Endometrial microvascular endothelial cells (primary cell): ENCODE results near the gene KRT82. TPM values are rescaled to one million over a fixed set of nuclear protein-coding genes. Genes with fewer than 3 reads are reported as not detected.

ENCODE experiments used
- in situ Hi-C: cut with HindIII; loops from 2 replicates; pipeline ENCODE4 v1.10.0; 2017; ENCODE audit warnings: low sequenced_read_pairs, low pct_unique_long_range_greater_than_20kb; ENCODE audit errors: inconsistent ontology term
- total RNA-seq: library from RNA; depleted of rRNA; stranded (reverse); fragments of >200 nt; gene quantifications from one replicate; pipeline ENCODE4 v1.2.3, GENCODE V29; 2015; ENCODE audit errors: inconsistent ontology term

Gene KRT82
- total RNA-seq, 1 donor from 2014 or later, result not detected

DNA sequence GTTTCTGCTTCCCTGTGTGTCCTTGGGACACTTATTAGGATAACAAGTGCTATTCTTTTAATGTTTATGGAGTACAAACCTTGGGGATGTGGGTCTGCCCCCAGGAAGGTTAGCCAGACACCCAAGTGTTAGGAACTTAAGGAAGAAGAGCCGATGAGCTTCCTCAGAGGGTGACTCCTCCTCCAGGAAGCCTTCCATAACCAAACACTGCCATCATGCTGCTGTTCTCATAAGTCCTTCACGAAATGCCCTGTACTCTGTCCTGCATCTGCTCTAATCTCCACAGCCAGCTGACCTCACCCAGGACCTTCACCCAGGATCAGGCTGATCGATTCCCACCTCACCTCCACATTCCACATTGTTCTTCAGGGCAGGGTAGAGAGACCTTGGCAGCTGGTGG lies 37.6 kb downstream of the KRT82 start:
- in situ Hi-C loops, result no loop called here

DNA sequence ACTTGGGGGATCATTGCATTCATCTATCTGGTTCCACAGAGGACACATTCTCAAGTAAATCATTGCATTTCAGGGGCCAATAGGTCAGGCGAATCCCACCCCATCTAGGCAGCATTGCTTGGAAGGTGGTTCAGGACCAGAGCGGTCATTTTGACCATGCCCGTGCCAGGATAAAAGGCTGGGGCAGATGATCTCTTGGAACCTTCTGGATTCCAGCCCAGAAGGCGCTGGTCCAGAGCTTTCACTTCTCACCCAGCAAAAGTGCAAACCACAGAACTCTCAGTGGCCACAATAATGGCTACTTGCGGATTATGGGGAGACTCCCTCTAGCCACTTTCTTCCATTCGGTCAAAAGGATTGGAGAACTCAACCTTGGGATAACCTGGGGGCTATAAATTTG lies 38.3 kb downstream of the KRT82 start:
- in situ Hi-C loops, result no loop called here

GRCh38 chr12:52366738-52367485 lies 39.2 kb downstream of the KRT82 start, which contains the start of gene KRT85:
Gene KRT85, minus strand, starts transcription at chr12:52367481. Its CDS starts 76 bp downstream, at chr12:52367405.
- in situ Hi-C loops, result no loop called here

- in situ Hi-C loops, result no loop called here
Observed at GRCh38 chr12:52364901-52365489, 41.1 kb downstream of the KRT82 start.

GRCh38 chr12:52364061-52364460 lies 42.1 kb downstream of the KRT82 start:
- in situ Hi-C loops, result no loop called here

DNA sequence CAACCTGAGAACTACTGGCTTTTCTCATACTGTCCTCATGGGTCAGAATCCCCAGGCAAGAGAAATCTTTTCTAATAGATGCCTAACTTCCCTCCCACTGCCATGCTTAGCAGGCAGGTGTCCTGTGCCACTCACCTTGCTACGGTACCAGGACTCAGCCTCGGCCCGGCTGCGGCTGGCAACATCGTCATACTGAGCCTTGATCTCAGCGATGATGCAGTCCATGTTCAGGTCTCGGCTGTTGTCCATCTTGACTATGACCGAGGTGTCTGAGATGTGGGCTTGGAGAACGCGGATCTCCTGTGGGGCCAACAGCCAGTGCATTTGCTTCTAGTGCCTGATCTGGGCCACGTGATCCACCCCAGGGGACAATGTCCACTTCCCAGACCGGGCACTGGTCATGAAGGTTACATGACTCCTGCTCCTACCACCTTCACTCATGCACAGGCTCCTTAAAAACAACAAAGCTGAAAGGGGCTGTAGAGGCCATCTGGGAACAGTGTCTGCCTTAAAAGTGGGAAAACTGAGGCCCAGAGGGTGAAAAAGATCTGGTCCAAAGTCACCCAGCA lies 42.9 kb downstream of the KRT82 start:
- in situ Hi-C loops, result no loop called here

DNA sequence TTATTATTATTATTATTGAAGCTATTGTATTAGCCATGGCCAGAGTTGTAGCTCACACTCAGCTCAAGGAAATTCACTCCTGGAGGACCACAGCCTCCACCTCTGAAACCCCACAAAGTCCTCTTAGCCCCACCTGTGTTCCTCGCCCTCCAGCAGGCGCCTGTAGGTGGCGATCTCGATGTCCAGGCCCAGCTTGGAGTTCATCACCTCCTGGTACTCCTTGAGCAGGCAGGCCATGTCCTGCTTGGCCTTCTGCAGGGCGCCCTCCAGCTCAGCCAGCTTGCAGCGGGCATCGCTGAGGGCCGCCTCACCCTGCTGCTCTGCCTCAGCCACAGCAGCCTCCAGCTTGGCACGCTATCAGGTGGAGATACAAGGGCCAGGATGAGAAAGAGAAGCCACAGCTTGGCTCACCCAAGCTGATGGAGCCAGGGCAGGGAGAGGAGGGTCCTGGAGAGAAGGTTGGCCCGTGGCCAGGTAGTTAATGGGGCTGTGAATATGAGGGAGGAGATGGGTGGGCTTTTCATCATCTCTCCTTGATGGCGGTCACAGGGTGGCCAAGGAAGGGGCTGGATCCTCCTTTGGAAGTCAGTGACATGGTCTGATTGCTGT lies 43.9 kb downstream of the KRT82 start:
- in situ Hi-C loops, result no loop called here

GRCh38 chr12:52361553-52361952 lies 44.6 kb downstream of the KRT82 start:
- in situ Hi-C loops, result no loop called here

DNA sequence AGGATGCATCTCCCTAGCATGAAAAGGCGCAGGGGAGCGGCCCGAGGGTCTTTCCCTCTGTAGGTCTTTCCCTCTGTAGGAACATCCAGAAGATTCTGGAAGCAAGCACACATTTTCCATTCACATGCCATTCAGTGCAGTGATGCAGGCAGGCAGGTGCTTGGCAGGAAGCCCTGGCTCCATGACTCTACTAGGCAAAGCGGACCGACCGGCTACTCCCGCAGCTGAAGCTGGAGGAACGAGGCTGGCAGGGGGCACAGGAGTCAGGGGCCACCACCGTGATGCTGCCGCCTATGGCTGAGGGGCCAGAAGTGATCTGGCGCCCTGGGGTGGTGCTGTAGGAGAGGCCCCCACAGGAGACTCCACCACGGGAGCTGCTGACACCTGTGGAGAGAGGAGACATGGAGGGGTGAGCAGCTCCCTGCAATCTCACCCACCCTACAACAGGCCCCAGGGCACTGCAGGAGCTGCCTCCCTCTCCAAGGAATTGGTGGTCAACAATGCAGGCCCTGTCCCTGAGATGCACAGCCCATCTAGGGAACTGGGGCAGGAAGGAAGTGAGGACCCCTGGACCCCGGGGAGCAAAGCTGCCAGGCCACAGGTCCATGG lies 45.4 kb downstream of the KRT82 start:
- in situ Hi-C loops, result no loop called here

- in situ Hi-C loops, result no loop called here
Observed at GRCh38 chr12:52360106-52360662, 46.0 kb downstream of the KRT82 start.

DNA sequence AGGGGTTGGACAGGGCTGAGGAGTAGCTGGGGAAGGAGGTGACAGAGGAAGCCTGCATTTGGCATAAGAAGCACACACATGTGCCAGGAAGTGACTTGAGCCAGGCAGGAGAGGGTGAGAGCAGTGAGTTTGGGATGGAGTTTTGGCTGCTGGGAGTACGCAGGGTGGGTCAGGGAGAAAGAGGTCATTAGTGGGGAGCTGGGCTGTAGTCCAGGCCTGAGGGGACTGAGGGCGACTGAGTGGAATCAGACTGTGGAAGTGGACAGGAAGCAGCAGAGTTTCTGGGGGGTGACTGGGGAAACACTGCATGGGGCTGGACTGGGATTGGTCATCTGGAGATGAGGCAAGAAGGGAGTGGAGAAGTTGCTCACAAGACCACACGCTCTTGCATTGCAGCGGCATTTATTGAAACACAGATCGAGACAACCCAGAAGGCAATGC lies 46.5 kb downstream of the KRT82 start:
- in situ Hi-C loops, result no loop called here

DNA sequence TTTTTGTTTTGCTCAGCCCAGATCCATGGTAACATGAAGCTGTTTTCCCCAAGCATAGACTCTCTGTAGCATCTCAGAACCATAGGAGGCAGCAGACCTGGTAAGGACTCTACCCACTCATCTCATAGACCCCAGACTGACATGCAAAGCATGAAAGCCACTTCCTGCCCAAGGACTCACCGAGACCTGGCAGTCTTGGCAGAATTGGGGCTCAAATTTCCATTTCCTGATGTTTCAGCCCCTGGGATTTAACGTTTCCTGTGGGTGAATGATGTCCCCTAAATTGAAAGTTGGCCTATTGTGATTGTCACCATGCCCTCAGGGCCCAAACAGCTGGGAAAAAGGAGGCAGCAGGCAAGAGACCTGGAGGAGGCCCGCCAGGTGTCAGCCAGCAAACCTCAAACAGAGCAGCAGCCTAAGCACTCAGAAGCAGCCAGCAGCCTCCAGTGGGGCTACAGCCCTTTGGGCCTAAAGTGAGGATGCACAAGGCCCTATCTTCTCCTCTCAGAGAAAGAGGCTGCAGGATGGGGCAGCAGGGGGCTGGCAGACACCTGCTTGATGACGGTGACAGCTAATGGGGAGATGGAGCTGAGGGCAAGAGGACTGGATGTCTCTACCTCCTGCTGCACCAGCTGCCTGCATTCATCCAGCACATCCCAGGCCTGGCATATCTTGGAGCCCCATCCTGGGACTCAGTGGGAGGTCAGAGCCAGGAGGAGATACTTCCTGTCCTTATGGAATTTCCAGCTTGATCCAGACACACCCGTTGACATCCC lies 47.4 kb downstream of the KRT82 start:
- in situ Hi-C loops, result no loop called here

GRCh38 chr12:52356762-52357580 lies 49.2 kb downstream of the KRT82 start:
- in situ Hi-C loops, result no loop called here

DNA sequence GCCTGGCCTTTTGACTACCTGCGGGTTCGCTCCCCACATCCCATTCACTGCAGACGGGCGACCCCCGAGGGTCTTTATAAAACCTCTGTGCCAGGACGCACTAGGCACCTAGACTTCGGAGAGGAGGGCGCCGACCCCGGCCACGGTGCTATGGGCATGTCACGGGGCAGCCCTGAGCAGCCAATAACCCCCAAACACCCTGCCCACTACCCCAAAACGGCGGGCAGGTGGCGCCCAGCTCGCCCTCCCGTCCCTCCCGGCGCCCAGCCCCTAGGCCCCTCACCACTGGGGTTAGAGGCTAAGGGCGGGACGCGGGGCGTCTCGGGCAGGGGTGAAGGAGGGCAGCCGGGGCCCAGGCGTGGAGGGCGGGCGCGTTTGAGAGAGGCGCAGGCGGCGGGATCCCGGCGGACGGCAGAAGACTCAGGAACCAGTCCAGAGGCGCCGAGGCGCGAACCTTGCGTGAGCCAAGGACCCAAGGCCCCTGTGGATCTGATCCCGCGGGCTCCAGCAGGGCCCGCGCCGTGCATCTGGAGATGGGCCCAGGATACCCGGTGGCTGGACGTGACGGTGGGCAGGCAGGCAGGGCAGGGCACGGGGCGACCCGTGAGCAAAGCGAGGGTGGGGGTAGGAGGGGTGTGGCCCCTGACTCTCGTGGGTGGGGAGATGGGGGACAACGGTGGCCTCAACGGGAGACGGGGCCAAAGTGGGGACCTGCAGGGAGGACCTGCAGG lies 49.9 kb downstream of the KRT82 start:
- in situ Hi-C loops, result no loop called here

DNA sequence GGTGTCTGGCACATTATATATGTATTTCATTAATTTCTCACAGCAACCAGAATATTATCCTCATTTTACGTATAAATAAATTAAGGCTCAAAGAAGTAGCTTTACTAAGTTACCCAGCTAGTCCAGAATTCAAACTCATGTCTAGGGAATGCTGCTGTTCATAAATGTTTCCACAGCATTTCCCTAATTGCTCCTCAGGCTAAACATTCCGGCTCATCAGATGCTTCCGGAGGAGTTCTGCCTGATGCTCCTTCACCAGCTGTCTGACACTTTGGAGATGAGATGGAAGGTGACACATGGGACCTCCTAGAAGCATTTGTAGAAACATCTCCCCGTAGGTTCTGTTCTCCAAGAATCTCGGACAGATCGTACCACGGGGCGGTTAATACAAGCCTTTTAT lies 51.0 kb downstream of the KRT82 start:
- in situ Hi-C loops, result no loop called here

- in situ Hi-C loops, result no loop called here
Observed at GRCh38 chr12:52354200-52354599, 51.9 kb downstream of the KRT82 start.

- in situ Hi-C loops, result no loop called here
Observed at GRCh38 chr12:52353766-52354165, 52.4 kb downstream of the KRT82 start.
